ENCODE results near the gene SCGB1D1.

GRCh38 chr11:62236187-62236586 lies 46.2 kb downstream of the SCGB1D1 start:
- TF ChIP-seq POLR2A (IDR thresholded peaks at IDR 0.05; ENCODE audit: low read depth) (no peak), EP300 (IDR thresholded peaks at IDR 0.05) (no peak)
- TF ChIP-seq, protein P1, sequence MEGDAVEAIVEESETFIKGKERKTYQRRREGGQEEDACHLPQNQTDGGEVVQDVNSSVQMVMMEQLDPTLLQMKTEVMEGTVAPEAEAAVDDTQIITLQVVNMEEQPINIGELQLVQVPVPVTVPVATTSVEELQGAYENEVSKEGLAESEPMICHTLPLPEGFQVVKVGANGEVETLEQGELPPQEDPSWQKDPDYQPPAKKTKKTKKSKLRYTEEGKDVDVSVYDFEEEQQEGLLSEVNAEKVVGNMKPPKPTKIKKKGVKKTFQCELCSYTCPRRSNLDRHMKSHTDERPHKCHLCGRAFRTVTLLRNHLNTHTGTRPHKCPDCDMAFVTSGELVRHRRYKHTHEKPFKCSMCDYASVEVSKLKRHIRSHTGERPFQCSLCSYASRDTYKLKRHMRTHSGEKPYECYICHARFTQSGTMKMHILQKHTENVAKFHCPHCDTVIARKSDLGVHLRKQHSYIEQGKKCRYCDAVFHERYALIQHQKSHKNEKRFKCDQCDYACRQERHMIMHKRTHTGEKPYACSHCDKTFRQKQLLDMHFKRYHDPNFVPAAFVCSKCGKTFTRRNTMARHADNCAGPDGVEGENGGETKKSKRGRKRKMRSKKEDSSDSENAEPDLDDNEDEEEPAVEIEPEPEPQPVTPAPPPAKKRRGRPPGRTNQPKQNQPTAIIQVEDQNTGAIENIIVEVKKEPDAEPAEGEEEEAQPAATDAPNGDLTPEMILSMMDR (IDR thresholded peaks at IDR 0.05): no peak
